TTC549 (cell line): Measurements from ENCODE around the gene ZNF835.
"Not testable (repeated sequence)": the region's sequence is repeated elsewhere in the genome, so short reads cannot be mapped to it uniquely, and the experiment has no call there.

Source experiments
- FAIRE-seq: peaks from 2 replicates; lab custom pipeline; 2012; peaks lifted over from hg19 to GRCh38; lab: Jason Lieb, UNC

The ZNF835 gene

GRCh38 chr19:56671613-56671994, at the start of gene ZNF835:
Gene ZNF835, minus strand, starts transcription at chr19:56671757. Its CDS starts 6,559 bp downstream, at chr19:56665198.
- FAIRE-seq: peak; percentile 39

- no peak for FAIRE-seq
Observed at GRCh38 chr19:56720281-56720680, 48.7 kb upstream of the ZNF835 start.

GRCh38 chr19:56718231-56718630, 46.7 kb upstream of the ZNF835 start:
- FAIRE-seq: no peak

- FAIRE-seq: no peak
Observed at GRCh38 chr19:56712611-56713276, 41.2 kb upstream of the ZNF835 start.

GRCh38 chr19:56710437-56710836, 38.9 kb upstream of the ZNF835 start:
- FAIRE-seq: peak; percentile 50

GRCh38 chr19:56707821-56708220, 36.3 kb upstream of the ZNF835 start:
- FAIRE-seq: no peak

- FAIRE-seq: no peak
Observed at GRCh38 chr19:56705939-56706338, 34.4 kb upstream of the ZNF835 start.

GRCh38 chr19:56701895-56702294, 30.3 kb upstream of the ZNF835 start:
- FAIRE-seq: no peak

- FAIRE-seq: no peak
Observed at GRCh38 chr19:56699552-56699951, 28.0 kb upstream of the ZNF835 start.

- FAIRE-seq: no peak
Observed at GRCh38 chr19:56692206-56692895, 20.8 kb upstream of the ZNF835 start.

- no peak for FAIRE-seq
Observed at GRCh38 chr19:56690670-56691069, 19.1 kb upstream of the ZNF835 start.

- FAIRE-seq: peak; percentile 83
Observed at GRCh38 chr19:56689198-56689597, 17.6 kb upstream of the ZNF835 start.

- no peak for FAIRE-seq
Observed at GRCh38 chr19:56687031-56687430, 15.5 kb upstream of the ZNF835 start.

GRCh38 chr19:56683116-56683515, 11.6 kb upstream of the ZNF835 start:
- no peak for FAIRE-seq

- no peak for FAIRE-seq
Observed at GRCh38 chr19:56681702-56682101, 10.1 kb upstream of the ZNF835 start.

GRCh38 chr19:56678205-56678604, 6.6 kb upstream of the ZNF835 start:
- no peak for FAIRE-seq

- not testable (repeated sequence) for FAIRE-seq
Observed at GRCh38 chr19:56672610-56673009, 1.1 kb upstream of the ZNF835 start.

GRCh38 chr19:56670961-56671612, 470 bp downstream of the ZNF835 start:
- FAIRE-seq: no peak

- no peak for FAIRE-seq
Observed at GRCh38 chr19:56670401-56670960, 1.1 kb downstream of the ZNF835 start.

- no peak for FAIRE-seq
Observed at GRCh38 chr19:56668676-56669075, 2.9 kb downstream of the ZNF835 start.

- FAIRE-seq: no peak
Observed at GRCh38 chr19:56667311-56667870, 4.2 kb downstream of the ZNF835 start.

GRCh38 chr19:56664511-56664910, 7.0 kb downstream of the ZNF835 start:
- FAIRE-seq: no peak
